Liver (tissue), 9 donors: Measurements from ENCODE around the gene FAM120B. TPM values are rescaled to one million over a fixed set of nuclear protein-coding genes. Genes with fewer than 3 reads are reported as not detected.

ENCODE experiments used
- DNase-seq: peaks from one replicate; pipeline ENCODE4 v3.0.0-alpha.2; 2017; ENCODE audit warnings: low spot score
- H3K27ac ChIP-seq, 2 donors: one replicate each; pipeline ENCODE4 v1.7.0; 2013; ENCODE audit warnings: inconsistent platforms in 2 of 2, low read length in 2 of 2, control low read depth in 1 of 2, low read depth in 1 of 2, mild to moderate bottlenecking in 1 of 2
- H3K27me3 ChIP-seq, 4 donors: one replicate each; pipeline versions ENCODE4 v1.6.1 to v1.7.0; 2013; ENCODE audit warnings: low read length in 3 of 4, inconsistent platforms in 1 of 4, mild to moderate bottlenecking in 1 of 4, moderate library complexity in 1 of 4; ENCODE audit not compliant: control insufficient read depth in 4 of 4, insufficient read depth in 4 of 4
- H3K36me3 ChIP-seq, 4 donors: one replicate each; pipeline versions ENCODE4 v1.6.1 to v1.7.0; 2013; ENCODE audit warnings: low read length in 3 of 4, mild to moderate bottlenecking in 3 of 4, low read depth in 1 of 4, moderate library complexity in 1 of 4; ENCODE audit not compliant: control insufficient read depth in 4 of 4, insufficient read depth in 3 of 4
- H3K4me1 ChIP-seq, 4 donors: one replicate each; pipeline versions ENCODE4 v1.6.1 to v1.7.0; 2013; ENCODE audit warnings: low read length in 3 of 4, mild to moderate bottlenecking in 3 of 4, moderate library complexity in 1 of 4; ENCODE audit not compliant: control insufficient read depth in 4 of 4, insufficient read depth in 4 of 4
- H3K4me3 ChIP-seq, 3 donors: one replicate each; pipeline versions ENCODE4 v1.6.1 to v1.7.0; 2013; ENCODE audit warnings: low read length in 3 of 3, control low read depth in 1 of 3, low read depth in 1 of 3, mild to moderate bottlenecking in 1 of 3
- H3K9ac ChIP-seq, 2 donors: one replicate each; pipeline ENCODE4 v1.7.0; 2013; ENCODE audit warnings: low read length in 2 of 2, mild to moderate bottlenecking in 2 of 2, moderate library complexity in 2 of 2, control low read depth in 1 of 2, low read depth in 1 of 2
- H3K9me3 ChIP-seq, 4 donors: one replicate each; pipeline versions ENCODE4 v1.6.1 to v1.7.0; 2013; ENCODE audit warnings: low read length in 3 of 4; ENCODE audit not compliant: control insufficient read depth in 4 of 4
- EGR1 ChIP-seq, 2 donors: IDR thresholded peaks; 2 replicates each; pipeline ENCODE4 v1.6.1; 2016 to 2018; ENCODE audit warnings: antibody characterized with exemption in 2 of 2, low read depth in 2 of 2
- FOXA1 ChIP-seq: IDR thresholded peaks from 2 replicates; pipeline ENCODE4 v1.6.1; 2016; ENCODE audit warnings: antibody characterized with exemption
- FOXA2 ChIP-seq: IDR thresholded peaks from 2 replicates; pipeline ENCODE4 v1.6.1; 2016; ENCODE audit warnings: antibody characterized with exemption
- GABPA ChIP-seq, 2 donors: IDR thresholded peaks in 1 of 2; conservative IDR thresholded peaks in 1 of 2; 2 replicates each; pipeline ENCODE4 v1.6.1; 2016; ENCODE audit warnings: antibody characterized with exemption in 2 of 2, mild to moderate bottlenecking in 1 of 2, moderate library complexity in 1 of 2
- HNF4A ChIP-seq, 2 donors: conservative IDR thresholded peaks; 2 replicates each; pipeline ENCODE4 v1.6.1; 2016; ENCODE audit warnings: antibody characterized with exemption in 2 of 2, mild to moderate bottlenecking in 2 of 2
- HNF4G ChIP-seq: IDR thresholded peaks from 2 replicates; pipeline ENCODE4 v1.6.1; 2016; ENCODE audit warnings: antibody characterized with exemption
- JUND ChIP-seq, 2 donors: IDR thresholded peaks; 2 replicates each; pipeline ENCODE4 v1.6.1; 2016; ENCODE audit warnings: antibody characterized with exemption in 2 of 2
- RAD21 ChIP-seq, 2 donors: IDR thresholded peaks; 2 replicates each; pipeline ENCODE4 v1.6.1; 2016; ENCODE audit warnings: antibody characterized with exemption in 2 of 2, mild to moderate bottlenecking in 2 of 2
- RXRA ChIP-seq, 2 donors: IDR thresholded peaks; 2 replicates each; pipeline ENCODE4 v1.6.1; 2017 to 2018; ENCODE audit warnings: antibody characterized with exemption in 2 of 2, mild to moderate bottlenecking in 1 of 2
- SP1 ChIP-seq: IDR thresholded peaks from 2 replicates; pipeline ENCODE4 v1.6.1; 2018; ENCODE audit warnings: antibody characterized with exemption, mild to moderate bottlenecking
- TAF1 ChIP-seq: conservative IDR thresholded peaks from 2 replicates; pipeline ENCODE4 v1.6.1; 2016; ENCODE audit warnings: antibody characterized with exemption, mild to moderate bottlenecking
- YY1 ChIP-seq: IDR thresholded peaks from 2 replicates; pipeline ENCODE4 v1.6.1; 2016; ENCODE audit warnings: antibody characterized with exemption, mild to moderate bottlenecking
- WGBS: extraction: QIAGEN DNeasy Blood & Tissue Kit; methylation state at CpG from one replicate; pipeline ENCODE4 v1.1.7; 2013; 5-methylcytosine and 5-hydroxymethylcytosine counted together
- polyA plus RNA-seq, 2 donors: library from polyadenylated mRNA; stranded (reverse) in 1 of 2; unstranded in 1 of 2; fragments of 200-250 nt in 1 of 2; fragments of >200 nt in 1 of 2; fragmentation: Nextera tagmentation in 1 of 2; extraction: Ambion mirVana in 1 of 2; gene quantifications; one replicate each; pipeline versions ENCODE4 v1.2.1 to v1.2.3, GENCODE V29; 2013 to 2015
- total RNA-seq, 2 donors: library from RNA; depleted of rRNA; stranded (reverse); fragments of >200 nt; gene quantifications; one replicate each; pipeline ENCODE4 v1.2.3, GENCODE V29; 2014
- TF ChIP-seq, protein P1 (sequence below): fragments of 150-350 bp; IDR thresholded peaks from 2 replicates; pipeline ENCODE4 v1.5.1; 2017; ENCODE audit warnings: improper control_type of control experiment, low read depth, low read length; ENCODE audit not compliant: missing input control
- TF ChIP-seq, protein P2 (sequence below): IDR thresholded peaks from 2 replicates; pipeline ENCODE4 v1.6.1; 2016; ENCODE audit warnings: antibody characterized with exemption, mild to moderate bottlenecking
- TF ChIP-seq, protein P3 (sequence below): IDR thresholded peaks from 2 replicates; pipeline ENCODE4 v1.6.1; 2016; ENCODE audit warnings: antibody characterized with exemption
- TF ChIP-seq, protein P4 (sequence below): IDR thresholded peaks from 2 replicates; pipeline ENCODE4 v1.6.1; 2016; ENCODE audit warnings: antibody characterized with exemption
- TF ChIP-seq, protein P5 (sequence below): IDR thresholded peaks from 2 replicates; pipeline ENCODE4 v1.6.1; 2016; ENCODE audit warnings: antibody characterized with exemption
- donor health status: healthy.
- donor health status: healthy.
- donor health status: healthy.
- donor health status: healthy.
- donor health status: healthy.

FAM120B gene
- total and polyA plus RNA-seq, 4 donors = 6.0 to 11.1 (median 9.1) TPM

DNA sequence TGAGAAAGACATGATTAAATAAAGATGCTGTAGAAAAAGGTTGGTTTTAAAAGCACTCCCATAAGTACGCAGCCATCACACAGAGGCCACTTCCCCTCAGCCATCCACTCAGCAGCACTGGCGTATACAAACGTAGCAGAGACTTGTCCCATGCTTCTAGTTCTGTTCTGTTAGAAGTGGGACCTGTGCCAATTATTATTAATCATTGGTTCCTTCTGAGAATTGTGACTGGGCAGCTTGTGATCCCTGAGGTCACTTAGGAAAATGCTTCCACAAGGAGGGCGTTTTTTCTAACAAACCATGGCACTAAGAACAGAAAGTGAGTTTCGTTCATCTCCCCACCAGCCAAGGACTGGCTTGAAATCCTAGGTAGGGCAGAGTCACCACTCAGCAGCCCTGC lies 53.9 kb downstream of the FAM120B start:
- no peak for DNase-seq
- Histone ChIP-seq H3K4me1 (no peaks in the 10 kb centered on the region), H3K9me3 (no peaks in the 10 kb centered on the region), H3K4me3 (no peak overlapping the region), H3K27me3 (no peaks in the 10 kb centered on the region), H3K36me3 (peaks cover 0 to 44% (median 26%) of the 10 kb centered on the region in 4 donors), H3K27ac (no peak overlapping the region), H3K9ac (no peak overlapping the region)
- TF ChIP-seq, protein P1, sequence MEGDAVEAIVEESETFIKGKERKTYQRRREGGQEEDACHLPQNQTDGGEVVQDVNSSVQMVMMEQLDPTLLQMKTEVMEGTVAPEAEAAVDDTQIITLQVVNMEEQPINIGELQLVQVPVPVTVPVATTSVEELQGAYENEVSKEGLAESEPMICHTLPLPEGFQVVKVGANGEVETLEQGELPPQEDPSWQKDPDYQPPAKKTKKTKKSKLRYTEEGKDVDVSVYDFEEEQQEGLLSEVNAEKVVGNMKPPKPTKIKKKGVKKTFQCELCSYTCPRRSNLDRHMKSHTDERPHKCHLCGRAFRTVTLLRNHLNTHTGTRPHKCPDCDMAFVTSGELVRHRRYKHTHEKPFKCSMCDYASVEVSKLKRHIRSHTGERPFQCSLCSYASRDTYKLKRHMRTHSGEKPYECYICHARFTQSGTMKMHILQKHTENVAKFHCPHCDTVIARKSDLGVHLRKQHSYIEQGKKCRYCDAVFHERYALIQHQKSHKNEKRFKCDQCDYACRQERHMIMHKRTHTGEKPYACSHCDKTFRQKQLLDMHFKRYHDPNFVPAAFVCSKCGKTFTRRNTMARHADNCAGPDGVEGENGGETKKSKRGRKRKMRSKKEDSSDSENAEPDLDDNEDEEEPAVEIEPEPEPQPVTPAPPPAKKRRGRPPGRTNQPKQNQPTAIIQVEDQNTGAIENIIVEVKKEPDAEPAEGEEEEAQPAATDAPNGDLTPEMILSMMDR = no peak
- TF ChIP-seq, protein P2, sequence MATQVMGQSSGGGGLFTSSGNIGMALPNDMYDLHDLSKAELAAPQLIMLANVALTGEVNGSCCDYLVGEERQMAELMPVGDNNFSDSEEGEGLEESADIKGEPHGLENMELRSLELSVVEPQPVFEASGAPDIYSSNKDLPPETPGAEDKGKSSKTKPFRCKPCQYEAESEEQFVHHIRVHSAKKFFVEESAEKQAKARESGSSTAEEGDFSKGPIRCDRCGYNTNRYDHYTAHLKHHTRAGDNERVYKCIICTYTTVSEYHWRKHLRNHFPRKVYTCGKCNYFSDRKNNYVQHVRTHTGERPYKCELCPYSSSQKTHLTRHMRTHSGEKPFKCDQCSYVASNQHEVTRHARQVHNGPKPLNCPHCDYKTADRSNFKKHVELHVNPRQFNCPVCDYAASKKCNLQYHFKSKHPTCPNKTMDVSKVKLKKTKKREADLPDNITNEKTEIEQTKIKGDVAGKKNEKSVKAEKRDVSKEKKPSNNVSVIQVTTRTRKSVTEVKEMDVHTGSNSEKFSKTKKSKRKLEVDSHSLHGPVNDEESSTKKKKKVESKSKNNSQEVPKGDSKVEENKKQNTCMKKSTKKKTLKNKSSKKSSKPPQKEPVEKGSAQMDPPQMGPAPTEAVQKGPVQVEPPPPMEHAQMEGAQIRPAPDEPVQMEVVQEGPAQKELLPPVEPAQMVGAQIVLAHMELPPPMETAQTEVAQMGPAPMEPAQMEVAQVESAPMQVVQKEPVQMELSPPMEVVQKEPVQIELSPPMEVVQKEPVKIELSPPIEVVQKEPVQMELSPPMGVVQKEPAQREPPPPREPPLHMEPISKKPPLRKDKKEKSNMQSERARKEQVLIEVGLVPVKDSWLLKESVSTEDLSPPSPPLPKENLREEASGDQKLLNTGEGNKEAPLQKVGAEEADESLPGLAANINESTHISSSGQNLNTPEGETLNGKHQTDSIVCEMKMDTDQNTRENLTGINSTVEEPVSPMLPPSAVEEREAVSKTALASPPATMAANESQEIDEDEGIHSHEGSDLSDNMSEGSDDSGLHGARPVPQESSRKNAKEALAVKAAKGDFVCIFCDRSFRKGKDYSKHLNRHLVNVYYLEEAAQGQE = no peak
- TF ChIP-seq RAD21 (IDR thresholded peaks at IDR 0.05) = no peak
- TF ChIP-seq, protein P3, sequence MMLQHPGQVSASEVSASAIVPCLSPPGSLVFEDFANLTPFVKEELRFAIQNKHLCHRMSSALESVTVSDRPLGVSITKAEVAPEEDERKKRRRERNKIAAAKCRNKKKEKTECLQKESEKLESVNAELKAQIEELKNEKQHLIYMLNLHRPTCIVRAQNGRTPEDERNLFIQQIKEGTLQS = no peak
- no peak for TF ChIP-seq HNF4G
- TF ChIP-seq SP1 = no peak
- no peak for TF ChIP-seq EGR1 (IDR thresholded peaks at IDR 0.05; ENCODE audit: low read depth in 2 of 2)
- TF ChIP-seq JUND (IDR thresholded peaks at IDR 0.05) = no peak
- TF ChIP-seq YY1 = no peak
- no peak for TF ChIP-seq HNF4A (conservative IDR thresholded peaks at IDR 0.05)
- TF ChIP-seq RXRA (IDR thresholded peaks at IDR 0.05) = no peak
- no peak for TF ChIP-seq FOXA2
- 86% methylated on average over 5 of the region's 5 CpGs for WGBS

DNA sequence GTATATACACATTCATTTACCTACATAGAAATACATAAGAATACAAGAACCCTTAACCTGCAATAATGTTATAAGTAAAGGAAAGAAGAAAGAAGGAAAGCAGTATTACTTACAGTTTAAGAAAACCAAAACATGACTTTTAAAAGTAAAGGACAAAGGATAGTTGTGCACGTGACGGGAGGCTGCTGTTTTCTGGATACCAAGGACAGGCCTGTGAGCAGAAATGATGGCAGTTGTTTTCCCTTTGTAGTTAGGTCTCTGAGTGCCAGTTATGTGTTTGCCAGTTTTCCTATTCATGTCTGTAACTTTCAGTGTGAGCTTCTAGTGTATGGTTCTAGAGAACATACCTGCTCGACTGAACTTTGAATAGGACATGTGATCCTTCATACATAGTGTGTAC lies 54.8 kb downstream of the FAM120B start:
- no peak overlapping the region for H3K9ac ChIP-seq
- peaks cover 5 to 42% (median 26%) of the 10 kb centered on the region in 4 donors for H3K36me3 ChIP-seq
- no peak for TF ChIP-seq HNF4A (conservative IDR thresholded peaks at IDR 0.05)
- no peak for TF ChIP-seq FOXA1
- TF ChIP-seq, protein P3 = no peak
- TF ChIP-seq, protein P4, sequence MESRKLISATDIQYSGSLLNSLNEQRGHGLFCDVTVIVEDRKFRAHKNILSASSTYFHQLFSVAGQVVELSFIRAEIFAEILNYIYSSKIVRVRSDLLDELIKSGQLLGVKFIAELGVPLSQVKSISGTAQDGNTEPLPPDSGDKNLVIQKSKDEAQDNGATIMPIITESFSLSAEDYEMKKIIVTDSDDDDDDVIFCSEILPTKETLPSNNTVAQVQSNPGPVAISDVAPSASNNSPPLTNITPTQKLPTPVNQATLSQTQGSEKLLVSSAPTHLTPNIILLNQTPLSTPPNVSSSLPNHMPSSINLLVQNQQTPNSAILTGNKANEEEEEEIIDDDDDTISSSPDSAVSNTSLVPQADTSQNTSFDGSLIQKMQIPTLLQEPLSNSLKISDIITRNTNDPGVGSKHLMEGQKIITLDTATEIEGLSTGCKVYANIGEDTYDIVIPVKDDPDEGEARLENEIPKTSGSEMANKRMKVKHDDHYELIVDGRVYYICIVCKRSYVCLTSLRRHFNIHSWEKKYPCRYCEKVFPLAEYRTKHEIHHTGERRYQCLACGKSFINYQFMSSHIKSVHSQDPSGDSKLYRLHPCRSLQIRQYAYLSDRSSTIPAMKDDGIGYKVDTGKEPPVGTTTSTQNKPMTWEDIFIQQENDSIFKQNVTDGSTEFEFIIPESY = no peak
- no peak for TF ChIP-seq TAF1
- TF ChIP-seq GABPA (IDR thresholded peaks at IDR 0.05 in 1 of 2, conservative IDR thresholded peaks at IDR 0.05 in 1 of 2) = no peak
- TF ChIP-seq, protein P1 = no peak
- no peak for TF ChIP-seq YY1
- TF ChIP-seq, protein P5, sequence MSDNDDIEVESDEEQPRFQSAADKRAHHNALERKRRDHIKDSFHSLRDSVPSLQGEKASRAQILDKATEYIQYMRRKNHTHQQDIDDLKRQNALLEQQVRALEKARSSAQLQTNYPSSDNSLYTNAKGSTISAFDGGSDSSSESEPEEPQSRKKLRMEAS = no peak
- no peak overlapping the region for H3K4me3 ChIP-seq
- WGBS = 98% methylated on average over 3 of the region's 3 CpGs
- H3K4me1 ChIP-seq = no peaks in the 10 kb centered on the region
- DNase-seq = no peak
- H3K27me3 ChIP-seq = no peaks in the 10 kb centered on the region
- no peaks in the 10 kb centered on the region for H3K9me3 ChIP-seq
- H3K27ac ChIP-seq = no peak overlapping the region
